B cell (primary cell): Measurements from ENCODE around the gene PGLYRP3. TPM values are rescaled to one million over a fixed set of nuclear protein-coding genes. Genes with fewer than 3 reads are reported as not detected.
"Not testable (repeated sequence)": the region's sequence is repeated elsewhere in the genome, so short reads cannot be mapped to it uniquely, and the experiment has no call there.

Experiments used
- ATAC-seq: fragments of 200-7000 bp; cut with Tn5 transposase; one replicate; pipeline ENCODE4 v1.10.0; 2021; ENCODE audit warnings: low read depth, mild to moderate bottlenecking, moderate number of reproducible peaks, moderate library complexity
- CTCF ChIA-PET: fragments of 350-600 bp; sonication (Branson Sonifier 250); formaldehyde crosslinking; loops from one replicate; lab custom pipeline; 2021; ENCODE audit warnings: antibody characterized with exemption, inconsistent platforms; lab: Charles Lee
- POLR2A ChIA-PET: fragments of 350-600 bp; sonication (Branson Sonifier 250); formaldehyde crosslinking; loops from one replicate; lab custom pipeline; 2021; ENCODE audit warnings: antibody characterized with exemption; lab: Charles Lee
- DNase-seq: peaks from one replicate; pipeline ENCODE4 v3.0.0; 2013
- H2AFZ ChIP-seq: 2 replicates; pipeline ENCODE4 v1.6.1; 2012; ENCODE audit warnings: mild to moderate bottlenecking, low read depth, low read length; ENCODE audit not compliant: insufficient read depth, poor library complexity, severe bottlenecking
- H3K27ac ChIP-seq, 2 donors: 1 replicate in 1 of 2; 2 replicates in 1 of 2; pipeline ENCODE4 v1.5.1; 2012 to 2013; ENCODE audit warnings: low read length in 2 of 2, mild to moderate bottlenecking in 2 of 2, moderate library complexity in 1 of 2
- H3K27me3 ChIP-seq, 4 experiments: fragments of 200-600 bp in 1 of 4; sonication (generic) in 1 of 4; replicated peaks in 1 of 4; 1 replicate in 2 of 4; 2 replicates in 2 of 4; pipeline versions ENCODE4 v1.6.1 to v1.7.0; 2013 to 2016; ENCODE audit warnings: low read length in 3 of 4, mild to moderate bottlenecking in 2 of 4, mixed read lengths in 1 of 4, moderate library complexity in 1 of 4; ENCODE audit not compliant: insufficient read depth in 4 of 4, control insufficient read depth in 3 of 4; ENCODE audit errors: control extremely low read depth in 1 of 4
- H3K36me3 ChIP-seq, 2 experiments: replicated peaks in 1 of 2; 1 replicate in 1 of 2; 2 replicates in 1 of 2; pipeline versions ENCODE4 v1.6.1 to v1.7.1; 2013; ENCODE audit warnings: low read length in 1 of 2; ENCODE audit not compliant: insufficient read depth in 2 of 2, control insufficient read depth in 1 of 2; ENCODE audit errors: control extremely low read depth in 1 of 2, extremely low read depth in 1 of 2
- H3K4me1 ChIP-seq, 2 donors: fragments of 200-600 bp in 1 of 2; sonication (generic) in 1 of 2; 1 replicate in 1 of 2; 2 replicates in 1 of 2; pipeline versions ENCODE4 v1.5.1 to v1.6.1; 2013 to 2017; ENCODE audit warnings: low read length in 2 of 2; ENCODE audit not compliant: control insufficient read depth in 2 of 2, insufficient read depth in 2 of 2
- H3K4me2 ChIP-seq: replicated peaks from 2 replicates; pipeline ENCODE3; 2012; ENCODE audit warnings: mild to moderate bottlenecking, low read depth, low read length; ENCODE audit not compliant: poor library complexity, severe bottlenecking
- H3K4me3 ChIP-seq, 5 experiments: fragments of 200-600 bp in 1 of 5; sonication (generic) in 1 of 5; 1 replicate in 3 of 5; 2 replicates in 2 of 5; pipeline versions ENCODE4 v1.5.1 to v1.7.0; 2011 to 2016; ENCODE audit warnings: low read length in 4 of 5, mild to moderate bottlenecking in 4 of 5, low read depth in 2 of 5, control low read depth in 1 of 5, moderate library complexity in 1 of 5; ENCODE audit not compliant: insufficient read depth in 1 of 5; ENCODE audit errors: control extremely low read depth in 1 of 5, extremely low read depth in 1 of 5
- H3K79me2 ChIP-seq: fragments of 200-600 bp; sonication (generic); one replicate; pipeline ENCODE4 v1.6.0; 2016; ENCODE audit warnings: low read length; ENCODE audit not compliant: control insufficient read depth, insufficient read depth
- H3K9ac ChIP-seq: fragments of 200-600 bp; sonication (generic); 2 replicates; pipeline ENCODE4 v1.6.1; 2017; ENCODE audit warnings: mild to moderate bottlenecking, low read length, moderate library complexity
- H3K9me3 ChIP-seq, 3 donors: one replicate each; pipeline versions ENCODE4 v1.6.1 to v1.7.1; 2013; ENCODE audit warnings: low read length in 2 of 3; ENCODE audit not compliant: control insufficient read depth in 2 of 3, insufficient read depth in 1 of 3; ENCODE audit errors: control extremely low read depth in 1 of 3
- H4K20me1 ChIP-seq: 2 replicates; pipeline ENCODE4 v1.6.0; 2012; ENCODE audit warnings: mild to moderate bottlenecking, low read length; ENCODE audit not compliant: insufficient read depth, control insufficient read depth, poor library complexity, severe bottlenecking
- H3K27ac Mint-ChIP-seq: one replicate; pipeline ENCODE4 v1.8.0; 2021; ENCODE audit warnings: mixed read lengths
- H3K27me3 Mint-ChIP-seq: one replicate; pipeline ENCODE4 v1.8.0; 2021; ENCODE audit warnings: mixed read lengths
- H3K4me1 Mint-ChIP-seq: one replicate; pipeline ENCODE4 v1.8.0; 2021; ENCODE audit warnings: mixed read lengths
- H3K4me3 Mint-ChIP-seq: one replicate; pipeline ENCODE4 v1.8.0; 2021; ENCODE audit warnings: mixed read lengths
- H3K9me3 Mint-ChIP-seq: one replicate; pipeline ENCODE4 v1.8.0; 2022; ENCODE audit warnings: mixed read lengths; ENCODE audit not compliant: insufficient read depth
- CTCF ChIP-seq: fragments of 200-600 bp; IDR thresholded peaks from one replicate; pipeline ENCODE4 v1.8.0; 2022; ENCODE audit warnings: antibody characterized with exemption, mild to moderate bottlenecking
- EZH2 ChIP-seq: IDR thresholded peaks from 2 replicates; pipeline ENCODE4 v1.6.1; 2012; ENCODE audit warnings: borderline replicate concordance, low read depth, mild to moderate bottlenecking, moderate library complexity, low read length; ENCODE audit not compliant: insufficient read depth, poor library complexity, severe bottlenecking
- WGBS: methylation state at CpG from one replicate; pipeline ENCODE4 v1.1.5; 2013; ENCODE audit warnings: missing lambda C conversion rate; ENCODE audit not compliant: insufficient coverage; 5-methylcytosine and 5-hydroxymethylcytosine counted together
- intact Hi-C: fragments of 100-400 bp; cut with micrococcal nuclease; formaldehyde crosslinking; loops from one replicate; pipeline ENCODE4 v1.10.0; 2022
- polyA plus RNA-seq: library from polyadenylated mRNA; depleted of rRNA; stranded (reverse); fragments of >200 nt; gene quantifications from 2 replicates; pipeline ENCODE4 v1.2.3, GENCODE V29; 2012
- total RNA-seq, 2 donors: library from RNA; stranded (reverse); fragments of 120-200 nt in 1 of 2; gene quantifications; 1 replicate in 1 of 2; 2 replicates in 1 of 2; pipeline versions ENCODE4 v1.2.3 to v1.2.4, GENCODE V29; 2013 to 2022

Gene PGLYRP3
- total and polyA plus RNA-seq, 2 donors (not counting 1 experiment from before 2014, with no cell fraction given): not detected

- H3K9me3 ChIP-seq: peaks cover 2 to 20% (median 15%) of the 10 kb centered on the region in 3 donors
- no peaks in the 10 kb centered on the region for H3K4me1 Mint-ChIP-seq
- H3K27ac Mint-ChIP-seq: no peak overlapping the region
- peaks cover 42% of the 10 kb centered on the region for H3K27me3 Mint-ChIP-seq
- no peak overlapping the region for H3K27ac ChIP-seq
- H3K27me3 ChIP-seq: peaks cover 0 to 20% (median 1%) of the 10 kb centered on the region in 4 experiments
- no peak overlapping the region for H2AFZ ChIP-seq
- no peak for ATAC-seq
- intact Hi-C loops: no loop called here
- no peaks in the 10 kb centered on the region for H3K36me3 ChIP-seq
- no peak overlapping the region for H3K4me3 Mint-ChIP-seq
- DNase-seq: no peak
- H3K4me3 ChIP-seq: no peak overlapping the region
- ChIA-PET CTCF (no interaction called here), POLR2A (no interaction called here)
- no peaks in the 10 kb centered on the region for H3K4me1 ChIP-seq
- no peaks in the 10 kb centered on the region for H3K79me2 ChIP-seq
- TF ChIP-seq CTCF: no peak
- TF ChIP-seq EZH2: no peak
- H3K9ac ChIP-seq: no peak overlapping the region
- H3K9me3 Mint-ChIP-seq: peaks cover 9% of the 10 kb centered on the region
- H3K4me2 ChIP-seq: no peak overlapping the region
- no CpG with 5 or more reads among the region's 1 CpG for WGBS
- no peaks in the 10 kb centered on the region for H4K20me1 ChIP-seq
Observed at GRCh38 chr1:153322568-153322967, 9.8 kb upstream of the PGLYRP3 start.

- H3K27ac Mint-ChIP-seq, ATAC-seq, H3K4me1 Mint-ChIP-seq, H3K36me3 ChIP-seq, CTCF ChIA-PET, H3K4me1 ChIP-seq, H3K4me2 ChIP-seq, H2AFZ ChIP-seq, DNase-seq, POLR2A ChIA-PET, H3K79me2 ChIP-seq, intact Hi-C loops, H4K20me1 ChIP-seq, H3K4me3 Mint-ChIP-seq, H3K27ac ChIP-seq, H3K9ac ChIP-seq, H3K4me3 ChIP-seq: not testable (repeated sequence)
- H3K9me3 ChIP-seq: peaks cover 0 to 14% (median 12%) of the 10 kb centered on the region in 3 donors
- H3K27me3 Mint-ChIP-seq: peaks cover 41% of the 10 kb centered on the region
- WGBS: 86% methylated on average over 5 of the region's 7 CpGs
- H3K27me3 ChIP-seq: peaks cover 0 to 20% (median 1%) of the 10 kb centered on the region in 4 experiments
- H3K9me3 Mint-ChIP-seq: peaks cover 11% of the 10 kb centered on the region
Observed at GRCh38 chr1:153318145-153318544, 5.4 kb upstream of the PGLYRP3 start.

GRCh38 chr1:153316013-153316412 is 3.3 kb upstream of the PGLYRP3 start:
- Histone ChIP-seq H3K27me3 (peaks cover 0 to 16% (median 2%) of the 10 kb centered on the region in 4 experiments), H3K9me3 (peaks cover 0 to 14% (median 3%) of the 10 kb centered on the region in 3 donors)
- H2AFZ ChIP-seq, DNase-seq, intact Hi-C loops, H3K27ac ChIP-seq, H3K9ac ChIP-seq, CTCF ChIA-PET, H3K27ac Mint-ChIP-seq, H3K4me3 Mint-ChIP-seq, H3K36me3 ChIP-seq, POLR2A ChIA-PET, H3K4me3 ChIP-seq, H3K9me3 Mint-ChIP-seq, H3K79me2 ChIP-seq, H3K4me1 Mint-ChIP-seq, H3K4me2 ChIP-seq, H3K4me1 ChIP-seq, H4K20me1 ChIP-seq, ATAC-seq: not testable (repeated sequence)
- H3K27me3 Mint-ChIP-seq: peaks cover 40% of the 10 kb centered on the region
